ENCODE results near the gene AGPS.

The AGPS gene

GRCh38 chr2:177506998-177507397 lies 114.4 kb downstream of the AGPS start:
- no peak for TF ChIP-seq CTCF (IDR thresholded peaks at IDR 0.05; ENCODE audit: low read length, missing control alignments)
- DNase-seq (ENCODE audit: low read depth), result no peak
- H3K4me3 ChIP-seq (replicated peaks; ENCODE audit: low read depth, low read length), result no peak overlapping the region

- DNase-seq (ENCODE audit: low read depth), result no peak
- no peak overlapping the region for H3K4me3 ChIP-seq (replicated peaks; ENCODE audit: low read depth, low read length)
- no peak for TF ChIP-seq CTCF (IDR thresholded peaks at IDR 0.05; ENCODE audit: low read length, missing control alignments)
Observed at GRCh38 chr2:177516824-177517544, 124.4 kb downstream of the AGPS start.

GRCh38 chr2:177518754-177519153 lies 126.2 kb downstream of the AGPS start:
- no peak for DNase-seq (ENCODE audit: low read depth)
- no peak for TF ChIP-seq CTCF (IDR thresholded peaks at IDR 0.05; ENCODE audit: low read length, missing control alignments)
- H3K4me3 ChIP-seq (replicated peaks; ENCODE audit: low read depth, low read length), result no peak overlapping the region

GRCh38 chr2:177519534-177520115 lies 127.1 kb downstream of the AGPS start:
- DNase-seq (ENCODE audit: low read depth), result no peak
- H3K4me3 ChIP-seq (replicated peaks; ENCODE audit: low read depth, low read length), result no peak overlapping the region

GRCh38 chr2:177520324-177520723 lies 127.8 kb downstream of the AGPS start:
- DNase-seq (ENCODE audit: low read depth), result no peak

More at GRCh38 chr2:177519534-177520115, 127.1 kb downstream of the AGPS start:
- TF ChIP-seq CTCF (IDR thresholded peaks at IDR 0.05; ENCODE audit: low read length, missing control alignments), result no peak

GRCh38 chr2:177523781-177524180 lies 131.2 kb downstream of the AGPS start:
- no peak for TF ChIP-seq CTCF (IDR thresholded peaks at IDR 0.05; ENCODE audit: low read length, missing control alignments)
- DNase-seq (ENCODE audit: low read depth), result no peak
- H3K4me3 ChIP-seq (replicated peaks; ENCODE audit: low read depth, low read length), result no peak overlapping the region

More at GRCh38 chr2:177520324-177520723, 127.8 kb downstream of the AGPS start:
- TF ChIP-seq CTCF (IDR thresholded peaks at IDR 0.05; ENCODE audit: low read length, missing control alignments), result no peak
- no peak overlapping the region for H3K4me3 ChIP-seq (replicated peaks; ENCODE audit: low read depth, low read length)

Measured in fibroblast of pulmonary artery (primary cell).